ENCODE results near the gene GADD45G. TPM values are rescaled to one million over a fixed set of nuclear protein-coding genes. Genes with fewer than 3 reads are reported as not detected.

Gene GADD45G, protein sequence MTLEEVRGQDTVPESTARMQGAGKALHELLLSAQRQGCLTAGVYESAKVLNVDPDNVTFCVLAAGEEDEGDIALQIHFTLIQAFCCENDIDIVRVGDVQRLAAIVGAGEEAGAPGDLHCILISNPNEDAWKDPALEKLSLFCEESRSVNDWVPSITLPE
- 1.8 TPM for total RNA-seq

- peak within 1 kb of the TSS; percentile 52 for H3K4me3 ChIP-seq (ENCODE audit: low read length)
- no peaks in the 10 kb centered on the region for H3K9me3 ChIP-seq (ENCODE audit: low read depth, low read length)
- peaks cover 6% of the 10 kb centered on the region for H3K27me3 ChIP-seq (ENCODE audit: insufficient read depth, low read length)
- peaks cover 48% of the 10 kb centered on the region for H3K4me1 ChIP-seq (ENCODE audit: insufficient read depth, low read length)
These were observed at the start of gene GADD45G for GRCh38 chr9:89604729-89605464. Gene GADD45G, plus strand, starts transcription at chr9:89605012. Its CDS starts 110 bp downstream, at chr9:89605122.

DNA sequence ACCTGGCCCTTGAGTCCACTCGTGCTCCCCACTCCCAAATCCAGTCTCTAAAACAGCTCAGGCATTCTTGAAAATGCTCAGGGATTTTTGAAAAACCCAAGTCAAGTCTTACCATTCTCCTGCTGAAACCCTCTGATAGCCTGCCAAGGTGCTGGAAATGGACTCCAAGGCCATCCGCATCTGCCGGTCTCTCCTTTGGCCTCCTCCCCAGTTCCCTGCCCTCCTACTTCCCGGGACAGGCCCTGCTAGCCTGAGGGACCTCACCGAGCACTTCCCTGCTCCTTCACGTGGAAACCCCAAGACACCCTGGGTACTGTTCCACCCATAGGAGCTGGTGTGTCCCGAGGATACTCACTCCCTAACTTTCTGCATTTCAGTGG lies 49.8 kb upstream of the GADD45G start:
- peaks cover 35% of the 10 kb centered on the region for H3K4me1 ChIP-seq (ENCODE audit: insufficient read depth, low read length)
- H3K4me3 ChIP-seq (ENCODE audit: low read length) = no peak overlapping the region
- no peaks in the 10 kb centered on the region for H3K9me3 ChIP-seq (ENCODE audit: low read depth, low read length)
- H3K27me3 ChIP-seq (ENCODE audit: insufficient read depth, low read length) = no peaks in the 10 kb centered on the region

GRCh38 chr9:89555451-89556375 lies 49.1 kb upstream of the GADD45G start:
- Histone ChIP-seq H3K4me3 (ENCODE audit: low read length) (no peak overlapping the region), H3K27me3 (ENCODE audit: insufficient read depth, low read length) (no peaks in the 10 kb centered on the region), H3K4me1 (ENCODE audit: insufficient read depth, low read length) (peaks cover 28% of the 10 kb centered on the region), H3K9me3 (ENCODE audit: low read depth, low read length) (no peaks in the 10 kb centered on the region)

DNA sequence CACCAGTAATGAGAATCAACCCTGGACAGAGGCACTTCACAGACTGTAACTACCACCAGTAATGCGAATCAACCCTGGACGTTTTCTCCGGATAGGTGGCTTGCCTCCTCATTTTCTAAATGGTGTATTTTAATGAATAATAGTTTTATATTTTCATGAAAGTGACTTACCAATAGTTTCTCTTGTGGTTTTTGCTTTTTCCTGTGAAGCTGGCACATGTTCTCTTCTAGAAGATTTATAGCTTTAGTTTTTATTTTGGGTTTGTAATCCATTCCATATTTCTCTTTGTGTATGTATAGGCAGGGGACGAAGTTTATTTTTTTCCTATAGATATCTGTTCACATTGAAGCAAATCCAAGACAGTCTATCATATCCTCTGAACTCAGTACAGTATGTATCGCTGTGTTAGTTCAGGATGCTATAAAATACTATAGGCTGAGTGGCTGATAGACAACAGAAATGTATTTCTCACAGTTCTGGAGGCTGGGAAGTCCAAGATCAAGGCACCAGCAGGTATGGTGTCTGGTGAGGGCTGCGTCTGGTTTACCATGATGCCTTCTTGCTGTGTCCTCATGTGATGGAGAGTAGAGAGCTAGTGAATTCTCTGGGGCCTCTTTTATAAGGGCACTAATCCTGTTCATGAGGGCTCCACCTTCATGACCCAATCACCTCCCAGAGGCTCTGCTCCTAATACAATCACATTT lies 46.5 kb upstream of the GADD45G start:
- no peak overlapping the region for H3K4me3 ChIP-seq (ENCODE audit: low read length)

GRCh38 chr9:89558948-89559347 lies 45.9 kb upstream of the GADD45G start:
- Histone ChIP-seq H3K27me3 (ENCODE audit: insufficient read depth, low read length) (no peaks in the 10 kb centered on the region), H3K9me3 (ENCODE audit: low read depth, low read length) (no peaks in the 10 kb centered on the region), H3K4me3 (ENCODE audit: low read length) (no peak overlapping the region), H3K4me1 (ENCODE audit: insufficient read depth, low read length) (peaks cover 25% of the 10 kb centered on the region)

More for the DNA sequence above, 46.5 kb upstream of the GADD45G start:
- Histone ChIP-seq H3K27me3 (ENCODE audit: insufficient read depth, low read length) (no peaks in the 10 kb centered on the region), H3K4me1 (ENCODE audit: insufficient read depth, low read length) (peaks cover 25% of the 10 kb centered on the region), H3K9me3 (ENCODE audit: low read depth, low read length) (no peaks in the 10 kb centered on the region)

DNA sequence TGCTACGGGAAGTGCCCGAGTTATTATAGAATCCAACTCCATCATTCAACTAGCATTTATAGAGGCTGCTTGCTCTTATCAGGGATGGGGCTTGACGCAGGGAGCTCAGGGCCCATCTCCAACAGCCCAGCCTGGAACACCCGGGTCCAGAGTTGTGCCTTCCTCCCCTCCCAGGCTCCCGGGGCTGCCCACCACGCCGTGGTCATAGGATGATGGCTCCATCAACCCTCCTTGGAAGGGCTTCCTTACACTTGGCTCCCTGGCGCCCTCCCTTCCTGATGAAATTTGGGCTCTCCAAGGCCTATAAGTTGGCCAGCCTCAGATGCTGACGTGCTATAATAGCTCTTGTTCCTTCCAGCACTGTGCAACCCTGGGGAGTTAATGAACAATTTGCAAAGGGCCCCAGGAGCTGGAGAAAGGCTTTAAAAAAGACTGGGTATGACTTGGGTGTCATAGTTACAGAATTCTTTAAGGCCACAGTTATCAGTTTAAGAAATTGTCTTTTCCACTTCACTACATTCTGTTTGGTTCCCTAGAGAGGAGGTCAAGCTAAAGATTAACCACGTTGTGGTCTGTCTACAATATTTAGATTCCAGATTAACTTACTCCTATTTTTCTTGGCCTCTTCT lies 42.5 kb upstream of the GADD45G start:
- H3K4me3 ChIP-seq (ENCODE audit: low read length) = no peak overlapping the region
- H3K4me1 ChIP-seq (ENCODE audit: insufficient read depth, low read length) = peaks cover 7% of the 10 kb centered on the region
- H3K9me3 ChIP-seq (ENCODE audit: low read depth, low read length) = no peaks in the 10 kb centered on the region
- H3K27me3 ChIP-seq (ENCODE audit: insufficient read depth, low read length) = no peaks in the 10 kb centered on the region

GRCh38 chr9:89563571-89564345 lies 41.1 kb upstream of the GADD45G start:
- Histone ChIP-seq H3K9me3 (ENCODE audit: low read depth, low read length) (no peaks in the 10 kb centered on the region), H3K4me1 (ENCODE audit: insufficient read depth, low read length) (no peaks in the 10 kb centered on the region), H3K4me3 (ENCODE audit: low read length) (no peak overlapping the region), H3K27me3 (ENCODE audit: insufficient read depth, low read length) (no peaks in the 10 kb centered on the region)

GRCh38 chr9:89564346-89564878 lies 40.4 kb upstream of the GADD45G start:
- Histone ChIP-seq H3K4me3 (ENCODE audit: low read length) (no peak overlapping the region), H3K27me3 (ENCODE audit: insufficient read depth, low read length) (no peaks in the 10 kb centered on the region), H3K9me3 (ENCODE audit: low read depth, low read length) (no peaks in the 10 kb centered on the region), H3K4me1 (ENCODE audit: insufficient read depth, low read length) (no peaks in the 10 kb centered on the region)

DNA sequence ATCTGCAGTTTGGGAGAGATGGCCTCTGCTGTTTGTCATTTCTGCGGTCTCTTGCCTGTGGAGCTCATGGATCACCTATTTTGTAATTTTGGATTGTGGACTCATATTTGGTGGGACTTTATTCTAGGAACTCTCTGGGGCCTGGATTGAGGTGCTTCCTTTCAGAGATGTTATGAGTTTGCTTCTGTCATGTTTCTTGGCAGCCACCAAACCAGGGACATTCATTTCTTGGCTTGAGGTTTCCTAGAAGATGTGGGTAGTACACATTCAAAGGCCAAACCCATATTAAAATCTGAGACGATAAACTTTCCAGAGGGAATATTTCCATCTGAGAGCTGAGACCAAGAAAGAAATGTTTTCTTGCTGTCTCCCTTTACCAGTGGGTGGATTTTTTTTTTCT lies 37.2 kb upstream of the GADD45G start:
- no peaks in the 10 kb centered on the region for H3K4me1 ChIP-seq (ENCODE audit: insufficient read depth, low read length)
- H3K27me3 ChIP-seq (ENCODE audit: insufficient read depth, low read length) = no peaks in the 10 kb centered on the region
- H3K9me3 ChIP-seq (ENCODE audit: low read depth, low read length) = no peaks in the 10 kb centered on the region
- no peak overlapping the region for H3K4me3 ChIP-seq (ENCODE audit: low read length)

- H3K27me3 ChIP-seq (ENCODE audit: insufficient read depth, low read length) = no peaks in the 10 kb centered on the region
- no peaks in the 10 kb centered on the region for H3K9me3 ChIP-seq (ENCODE audit: low read depth, low read length)
- peaks cover 5% of the 10 kb centered on the region for H3K4me1 ChIP-seq (ENCODE audit: insufficient read depth, low read length)
- no peak overlapping the region for H3K4me3 ChIP-seq (ENCODE audit: low read length)
These were observed 30.5 kb upstream of the GADD45G start for GRCh38 chr9:89574309-89574708.

- Histone ChIP-seq H3K4me3 (ENCODE audit: low read length) (no peak overlapping the region), H3K27me3 (ENCODE audit: insufficient read depth, low read length) (no peaks in the 10 kb centered on the region), H3K9me3 (ENCODE audit: low read depth, low read length) (no peaks in the 10 kb centered on the region), H3K4me1 (ENCODE audit: insufficient read depth, low read length) (peaks cover 21% of the 10 kb centered on the region)
These were observed 28.4 kb upstream of the GADD45G start for GRCh38 chr9:89576404-89576839.

- H3K4me1 ChIP-seq (ENCODE audit: insufficient read depth, low read length) = peaks cover 21% of the 10 kb centered on the region
- no peaks in the 10 kb centered on the region for H3K9me3 ChIP-seq (ENCODE audit: low read depth, low read length)
- no peaks in the 10 kb centered on the region for H3K27me3 ChIP-seq (ENCODE audit: insufficient read depth, low read length)
- no peak overlapping the region for H3K4me3 ChIP-seq (ENCODE audit: low read length)
These were observed 27.4 kb upstream of the GADD45G start for GRCh38 chr9:89577363-89577762.

- Histone ChIP-seq H3K4me1 (ENCODE audit: insufficient read depth, low read length) (peaks cover 21% of the 10 kb centered on the region), H3K4me3 (ENCODE audit: low read length) (no peak overlapping the region), H3K27me3 (ENCODE audit: insufficient read depth, low read length) (peaks cover 5% of the 10 kb centered on the region), H3K9me3 (ENCODE audit: low read depth, low read length) (no peaks in the 10 kb centered on the region)
These were observed 24.9 kb upstream of the GADD45G start for GRCh38 chr9:89579741-89580385.

Measured in mononuclear cell (primary cell).